ENCODE data around the gene XPNPEP3. TPM values are rescaled to one million over a fixed set of nuclear protein-coding genes. Genes with fewer than 3 reads are reported as not detected.
A peak's percentile ranks its signal among the peaks of the same experiment; 100 is the strongest.

The XPNPEP3 gene
- total and polyA plus RNA-seq, 2 experiments from 2014 or later = 6.4 to 11.3 TPM

DNA sequence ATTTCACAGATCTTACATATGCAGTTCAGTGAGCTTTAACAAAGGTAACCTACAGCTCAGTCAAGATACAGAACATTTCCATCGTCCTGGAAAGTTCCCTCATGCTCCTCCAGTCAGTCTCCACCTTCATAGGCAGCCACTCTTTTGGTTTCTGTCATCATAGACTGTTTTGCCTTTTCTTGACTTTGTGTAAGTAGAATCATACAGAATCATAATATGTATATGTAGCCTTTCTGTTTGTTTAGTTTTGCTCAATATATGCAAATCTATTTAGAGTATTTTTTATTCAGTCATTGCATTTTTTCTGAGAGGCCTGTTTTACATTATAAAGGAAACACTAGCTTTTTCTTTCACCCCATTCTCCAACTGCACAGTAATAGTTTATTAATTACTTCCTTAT, 20.0 kb downstream of the XPNPEP3 start:
- no peak overlapping the region for H3K27ac ChIP-seq
- in situ Hi-C loops (cut with MboI) = no loop called here
- H3K36me3 ChIP-seq (ENCODE audit: low read depth) = peaks cover 34% of the 10 kb centered on the region
- H3K4me1 ChIP-seq (ENCODE audit: insufficient read depth) = no peaks in the 10 kb centered on the region
- TF ChIP-seq EZH2 (IDR thresholded peaks at IDR 0.05; ENCODE audit: insufficient read depth, poor library complexity, severe bottlenecking) (no peak), EZH2phosphoT487 (IDR thresholded peaks at IDR 0.05; ENCODE audit: insufficient read depth, low read depth) (no peak)
- no peaks in the 10 kb centered on the region for H3F3A ChIP-seq (ENCODE audit: insufficient read depth)
- no peak overlapping the region for H2AFZ ChIP-seq
- WGBS, 2 experiments (ENCODE audit: low coverage in 1 of 2, low lambda C conversion rate in 2 of 2, missing lambda C conversion rate in 2 of 2) = 54 to 61% methylated on average over 1 of the region's 1 CpG
- no peaks in the 10 kb centered on the region for H4K20me1 ChIP-seq (ENCODE audit: insufficient read depth)
- H3K79me2 ChIP-seq (ENCODE audit: insufficient read depth) = no peaks in the 10 kb centered on the region
- H3K9ac ChIP-seq = no peak overlapping the region
- DNase-seq = no peak
- H3K9me2 ChIP-seq (ENCODE audit: insufficient read depth) = no peaks in the 10 kb centered on the region
- no peaks in the 10 kb centered on the region for H3K9me3 ChIP-seq (ENCODE audit: low read depth)
- H3K27me3 ChIP-seq (replicated peaks; ENCODE audit: insufficient read depth) = no peaks in the 10 kb centered on the region
- H3K4me3 ChIP-seq = no peak overlapping the region
- H3K4me2 ChIP-seq (ENCODE audit: unreplicated experiment) = no peak overlapping the region

DNA sequence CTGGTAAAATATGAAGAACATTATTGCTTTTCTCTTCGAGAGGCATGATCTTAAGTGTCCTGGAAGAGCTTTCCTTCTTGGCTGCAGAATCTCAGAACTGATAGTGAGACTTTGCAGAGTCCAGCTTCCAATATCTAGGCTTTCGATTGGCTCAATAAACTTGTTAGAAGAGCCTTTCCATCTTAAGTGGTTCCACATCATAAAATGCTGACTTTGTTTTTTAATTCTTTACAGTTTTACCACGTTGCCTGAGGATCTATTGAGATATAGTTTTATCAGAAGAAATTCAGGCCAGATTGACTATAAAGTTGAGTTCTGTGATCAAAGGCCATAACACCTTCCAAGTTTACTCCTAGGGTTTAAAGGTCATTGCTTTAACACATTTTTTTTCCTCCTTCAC, 20.5 kb downstream of the XPNPEP3 start:
- TF ChIP-seq EZH2phosphoT487 (IDR thresholded peaks at IDR 0.05; ENCODE audit: insufficient read depth, low read depth) = no peak
- TF ChIP-seq EZH2 (IDR thresholded peaks at IDR 0.05; ENCODE audit: insufficient read depth, poor library complexity, severe bottlenecking) = no peak
- no peak overlapping the region for H3K4me2 ChIP-seq (ENCODE audit: unreplicated experiment)
- no peaks in the 10 kb centered on the region for H3K9me2 ChIP-seq (ENCODE audit: insufficient read depth)
- H4K20me1 ChIP-seq (ENCODE audit: insufficient read depth) = no peaks in the 10 kb centered on the region
- H3K27me3 ChIP-seq (replicated peaks; ENCODE audit: insufficient read depth) = no peaks in the 10 kb centered on the region
- 18 to 30% methylated on average over 3 of the region's 3 CpGs for WGBS, 2 experiments (ENCODE audit: low coverage in 1 of 2, low lambda C conversion rate in 2 of 2, missing lambda C conversion rate in 2 of 2)
- H3K9ac ChIP-seq = no peak overlapping the region
- no peak for DNase-seq
- no peaks in the 10 kb centered on the region for H3K9me3 ChIP-seq (ENCODE audit: low read depth)
- H3K4me3 ChIP-seq = no peak overlapping the region
- H3K4me1 ChIP-seq (ENCODE audit: insufficient read depth) = no peaks in the 10 kb centered on the region
- no peak overlapping the region for H2AFZ ChIP-seq
- H3K36me3 ChIP-seq (ENCODE audit: low read depth) = peaks cover 35% of the 10 kb centered on the region
- in situ Hi-C loops (cut with MboI) = no loop called here
- H3K79me2 ChIP-seq (ENCODE audit: insufficient read depth) = no peaks in the 10 kb centered on the region
- H3F3A ChIP-seq (ENCODE audit: insufficient read depth) = no peaks in the 10 kb centered on the region
- no peak overlapping the region for H3K27ac ChIP-seq

DNA sequence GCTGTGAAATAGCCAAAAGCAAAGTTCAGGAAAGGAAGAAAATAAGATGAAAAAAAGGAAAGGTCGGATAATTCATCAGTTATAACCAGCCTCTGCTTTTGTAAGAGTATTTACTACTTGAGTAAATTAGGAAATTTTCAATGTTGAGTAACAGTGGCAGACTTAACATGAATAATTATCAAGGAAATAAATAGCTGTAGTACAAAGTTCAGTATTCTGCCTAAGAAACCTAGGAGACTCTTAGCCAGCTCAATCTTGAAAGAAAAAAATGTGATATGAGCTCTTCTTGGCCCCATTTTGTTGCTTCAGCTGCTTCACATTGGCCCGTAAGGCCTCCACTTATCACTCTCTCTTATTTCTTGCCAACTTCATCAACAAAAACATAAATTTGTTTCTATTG, 22.0 kb downstream of the XPNPEP3 start:
- Histone ChIP-seq H3K27ac (no peak overlapping the region), H3K9me2 (ENCODE audit: insufficient read depth) (no peaks in the 10 kb centered on the region), H3K4me3 (no peak overlapping the region), H4K20me1 (ENCODE audit: insufficient read depth) (no peaks in the 10 kb centered on the region), H3K36me3 (ENCODE audit: low read depth) (peaks cover 46% of the 10 kb centered on the region), H3K79me2 (ENCODE audit: insufficient read depth) (no peaks in the 10 kb centered on the region), H3K4me2 (ENCODE audit: unreplicated experiment) (no peak overlapping the region), H2AFZ (no peak overlapping the region), H3K4me1 (ENCODE audit: insufficient read depth) (no peaks in the 10 kb centered on the region), H3K9ac (no peak overlapping the region), H3F3A (ENCODE audit: insufficient read depth) (no peaks in the 10 kb centered on the region), H3K27me3 (replicated peaks; ENCODE audit: insufficient read depth) (no peaks in the 10 kb centered on the region), H3K9me3 (ENCODE audit: low read depth) (no peaks in the 10 kb centered on the region)
- in situ Hi-C loops (cut with MboI) = no loop called here
- no peak for DNase-seq
- WGBS, 2 experiments (ENCODE audit: low coverage in 1 of 2, low lambda C conversion rate in 2 of 2, missing lambda C conversion rate in 2 of 2) = 96 to 100% methylated on average over 2 of the region's 2 CpGs
- no peak for TF ChIP-seq EZH2 (IDR thresholded peaks at IDR 0.05; ENCODE audit: insufficient read depth, poor library complexity, severe bottlenecking)
- TF ChIP-seq EZH2phosphoT487 (IDR thresholded peaks at IDR 0.05; ENCODE audit: insufficient read depth, low read depth) = no peak

DNA sequence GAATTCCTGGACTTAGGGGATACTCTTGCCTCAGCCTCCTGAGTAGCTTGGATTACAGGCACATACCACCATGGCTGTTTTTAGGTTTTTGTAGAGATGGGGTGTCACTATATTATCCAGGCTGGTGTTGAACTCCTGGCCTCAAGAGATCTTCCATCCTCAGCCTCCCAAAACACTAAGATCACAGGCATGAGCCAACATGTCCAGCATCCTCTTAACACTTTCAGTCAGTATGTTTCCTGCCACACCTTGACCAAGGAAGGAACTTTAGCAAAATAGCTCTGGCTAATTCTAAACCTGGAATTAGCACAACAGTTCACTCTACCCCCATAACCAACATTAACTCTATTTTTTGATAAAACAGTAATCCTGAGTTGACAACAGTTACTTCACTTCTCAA, 32.2 kb downstream of the XPNPEP3 start:
- Histone ChIP-seq H4K20me1 (ENCODE audit: insufficient read depth) (no peaks in the 10 kb centered on the region), H3K36me3 (ENCODE audit: low read depth) (peaks cover 35% of the 10 kb centered on the region; the same call in 1 of the 2 replicates), H3K4me3 (no peak overlapping the region), H3K27me3 (replicated peaks; ENCODE audit: insufficient read depth) (no peaks in the 10 kb centered on the region), H3K4me2 (ENCODE audit: unreplicated experiment) (no peak overlapping the region), H2AFZ (no peak overlapping the region), H3K79me2 (ENCODE audit: insufficient read depth) (no peaks in the 10 kb centered on the region), H3K4me1 (ENCODE audit: insufficient read depth) (no peaks in the 10 kb centered on the region), H3F3A (ENCODE audit: insufficient read depth) (peaks cover 7% of the 10 kb centered on the region; the same call in 1 of the 2 replicates), H3K9ac (no peak overlapping the region), H3K9me2 (ENCODE audit: insufficient read depth) (no peaks in the 10 kb centered on the region), H3K27ac (no peak overlapping the region), H3K9me3 (ENCODE audit: low read depth) (no peaks in the 10 kb centered on the region)
- DNase-seq = no peak
- TF ChIP-seq EZH2 (IDR thresholded peaks at IDR 0.05; ENCODE audit: insufficient read depth, poor library complexity, severe bottlenecking) (no peak), EZH2phosphoT487 (IDR thresholded peaks at IDR 0.05; ENCODE audit: insufficient read depth, low read depth) (no peak)
- in situ Hi-C loops (cut with MboI) = no loop called here

DNA sequence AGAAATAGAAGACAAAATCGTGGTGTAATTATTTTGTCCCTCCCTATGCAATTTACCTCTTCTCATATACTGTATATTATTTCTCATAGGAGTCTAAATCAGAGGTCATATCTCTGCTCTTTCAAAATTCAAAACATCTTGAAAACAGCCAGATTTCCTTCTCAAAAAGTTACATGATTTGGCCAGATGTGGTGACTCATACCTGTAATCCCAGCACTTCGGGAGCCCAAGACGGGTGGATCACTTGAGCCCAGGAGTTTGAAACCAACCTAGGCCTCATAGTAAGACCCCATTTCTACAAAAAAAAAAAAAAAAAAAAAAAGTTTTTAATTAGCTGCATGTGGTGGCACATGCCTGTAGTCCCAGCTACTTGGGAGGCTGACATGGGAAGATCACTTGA, 33.9 kb downstream of the XPNPEP3 start:
- Histone ChIP-seq H3K79me2 (ENCODE audit: insufficient read depth) (no peaks in the 10 kb centered on the region), H2AFZ (no peak overlapping the region), H3K27ac (no peak overlapping the region), H3K36me3 (ENCODE audit: low read depth) (peaks cover 32% of the 10 kb centered on the region; the same call in 1 of the 2 replicates), H3K27me3 (replicated peaks; ENCODE audit: insufficient read depth) (no peaks in the 10 kb centered on the region), H4K20me1 (ENCODE audit: insufficient read depth) (no peaks in the 10 kb centered on the region), H3K4me2 (ENCODE audit: unreplicated experiment) (no peak overlapping the region), H3K9ac (no peak overlapping the region), H3K9me3 (ENCODE audit: low read depth) (no peaks in the 10 kb centered on the region), H3K4me3 (no peak overlapping the region), H3K4me1 (ENCODE audit: insufficient read depth) (no peaks in the 10 kb centered on the region), H3K9me2 (ENCODE audit: insufficient read depth) (no peaks in the 10 kb centered on the region), H3F3A (ENCODE audit: insufficient read depth) (peaks cover 7% of the 10 kb centered on the region; the same call in 1 of the 2 replicates)
- peak; percentile 19 for DNase-seq
- TF ChIP-seq EZH2 (IDR thresholded peaks at IDR 0.05; ENCODE audit: insufficient read depth, poor library complexity, severe bottlenecking) (no peak), EZH2phosphoT487 (IDR thresholded peaks at IDR 0.05; ENCODE audit: insufficient read depth, low read depth) (no peak)
- in situ Hi-C loops (cut with MboI) = no loop called here
- 84 to 89% methylated on average over 3 of the region's 3 CpGs for WGBS, 2 experiments (ENCODE audit: low coverage in 1 of 2, low lambda C conversion rate in 2 of 2, missing lambda C conversion rate in 2 of 2)
